Kidney epithelial cell (primary cell): ENCODE data around the gene KRTAP5-4. TPM values are rescaled to one million over a fixed set of nuclear protein-coding genes. Genes with fewer than 3 reads are reported as not detected.

Source experiments
- DNase-seq: peaks from one replicate; pipeline ENCODE4 v3.0.0-alpha.2; 2010; ENCODE audit warnings: low read depth
- H3K27me3 ChIP-seq: 2 replicates; pipeline ENCODE4 v1.6.0; 2011; ENCODE audit warnings: low read length; ENCODE audit not compliant: control insufficient read depth, insufficient read depth
- H3K36me3 ChIP-seq: 2 replicates; pipeline ENCODE4 v1.5.1; 2011; ENCODE audit warnings: low read length; ENCODE audit not compliant: control insufficient read depth, insufficient read depth
- H3K4me3 ChIP-seq: 2 replicates; pipeline ENCODE4 v1.5.1; 2011; ENCODE audit warnings: low read depth, mild to moderate bottlenecking, control low read depth, low read length
- total RNA-seq: library from RNA; depleted of rRNA; stranded (reverse); fragments of >200 nt; gene quantifications from 2 replicates; pipeline ENCODE4 v1.2.3, GENCODE V29; 2015
- TF ChIP-seq, protein P1 (sequence below): IDR thresholded peaks from 2 replicates; pipeline ENCODE4 v1.5.1; 2011; ENCODE audit warnings: mild to moderate bottlenecking, moderate library complexity, low read length, control low read depth, inconsistent platforms; ENCODE audit not compliant: insufficient read depth, poor library complexity, severe bottlenecking

The KRTAP5-4 gene
- total RNA-seq, 1 donor from 2014 or later: not detected

DNA sequence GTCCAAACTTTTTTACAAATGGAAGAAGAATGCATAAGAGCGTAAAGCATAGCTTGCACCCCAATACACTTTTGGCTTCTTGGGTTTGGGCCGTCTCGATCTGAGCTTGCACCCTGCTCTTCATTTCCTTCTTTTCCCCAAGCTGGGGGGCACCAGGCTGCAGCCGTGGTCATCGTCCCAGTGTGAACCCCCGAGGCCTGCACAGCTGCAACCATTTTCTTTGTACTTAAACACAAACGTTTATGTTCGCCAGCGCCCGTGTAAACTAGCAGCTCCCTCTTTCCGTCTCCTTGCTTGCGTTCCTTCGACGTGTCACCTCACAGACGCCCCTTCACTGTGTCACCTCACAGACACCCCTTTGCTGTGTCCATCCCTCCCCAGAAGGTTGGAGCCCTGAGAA, 17.7 kb upstream of the KRTAP5-4 start:
- H3K36me3 ChIP-seq: no peaks in the 10 kb centered on the region
- TF ChIP-seq, protein P1, sequence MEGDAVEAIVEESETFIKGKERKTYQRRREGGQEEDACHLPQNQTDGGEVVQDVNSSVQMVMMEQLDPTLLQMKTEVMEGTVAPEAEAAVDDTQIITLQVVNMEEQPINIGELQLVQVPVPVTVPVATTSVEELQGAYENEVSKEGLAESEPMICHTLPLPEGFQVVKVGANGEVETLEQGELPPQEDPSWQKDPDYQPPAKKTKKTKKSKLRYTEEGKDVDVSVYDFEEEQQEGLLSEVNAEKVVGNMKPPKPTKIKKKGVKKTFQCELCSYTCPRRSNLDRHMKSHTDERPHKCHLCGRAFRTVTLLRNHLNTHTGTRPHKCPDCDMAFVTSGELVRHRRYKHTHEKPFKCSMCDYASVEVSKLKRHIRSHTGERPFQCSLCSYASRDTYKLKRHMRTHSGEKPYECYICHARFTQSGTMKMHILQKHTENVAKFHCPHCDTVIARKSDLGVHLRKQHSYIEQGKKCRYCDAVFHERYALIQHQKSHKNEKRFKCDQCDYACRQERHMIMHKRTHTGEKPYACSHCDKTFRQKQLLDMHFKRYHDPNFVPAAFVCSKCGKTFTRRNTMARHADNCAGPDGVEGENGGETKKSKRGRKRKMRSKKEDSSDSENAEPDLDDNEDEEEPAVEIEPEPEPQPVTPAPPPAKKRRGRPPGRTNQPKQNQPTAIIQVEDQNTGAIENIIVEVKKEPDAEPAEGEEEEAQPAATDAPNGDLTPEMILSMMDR: no peak
- H3K27me3 ChIP-seq: peaks cover 25% of the 10 kb centered on the region
- no peak overlapping the region for H3K4me3 ChIP-seq
- DNase-seq: no peak

DNA sequence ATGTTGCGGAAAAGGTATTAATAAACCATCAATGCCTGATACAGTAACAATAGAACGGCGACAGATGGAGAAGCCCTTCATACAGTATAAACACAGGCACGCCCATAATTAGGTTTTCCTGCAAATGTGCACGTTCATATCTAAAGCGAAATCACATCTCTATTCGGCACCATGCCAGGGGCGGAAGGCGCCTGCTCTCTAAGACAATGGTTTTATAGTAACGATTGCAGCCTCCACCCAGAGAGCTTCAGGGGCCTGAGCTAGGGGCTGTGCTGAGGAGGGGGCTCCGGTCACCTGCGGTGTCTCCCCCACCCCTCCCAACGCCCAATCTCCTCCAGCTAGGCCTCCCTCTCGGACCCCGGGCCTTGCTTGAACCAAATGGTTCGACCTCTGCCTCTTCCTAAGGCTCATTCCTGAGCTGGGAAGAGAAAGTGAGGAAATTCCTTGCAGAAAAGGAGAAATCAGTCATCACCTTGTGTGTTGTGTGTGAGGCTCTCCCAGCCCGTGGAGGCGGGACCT, 17.2 kb upstream of the KRTAP5-4 start:
- no peaks in the 10 kb centered on the region for H3K36me3 ChIP-seq
- TF ChIP-seq, protein P1: no peak
- H3K27me3 ChIP-seq: peaks cover 24% of the 10 kb centered on the region
- H3K4me3 ChIP-seq: no peak overlapping the region
- no peak for DNase-seq

DNA sequence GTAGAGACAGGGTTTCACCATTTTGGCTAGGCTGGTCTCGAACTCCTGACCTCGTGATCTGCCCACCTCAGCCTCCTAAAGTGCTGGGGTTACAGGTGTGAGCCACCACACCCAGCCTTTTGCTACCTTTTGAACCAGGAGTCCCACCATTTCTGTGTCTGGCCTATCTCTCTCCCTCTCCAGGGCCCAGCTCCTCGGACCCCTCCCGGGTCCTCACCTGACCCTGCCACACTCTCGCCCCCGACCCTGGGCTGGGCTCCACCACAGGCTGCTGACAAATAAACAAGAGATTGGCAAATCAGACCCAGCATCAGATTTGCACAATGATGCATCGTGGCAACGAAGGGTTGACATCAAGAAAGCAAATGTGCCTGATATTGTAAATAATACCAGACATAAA, 16.4 kb upstream of the KRTAP5-4 start:
- TF ChIP-seq, protein P1: no peak
- H3K4me3 ChIP-seq: no peak overlapping the region
- H3K27me3 ChIP-seq: peaks cover 26% of the 10 kb centered on the region
- H3K36me3 ChIP-seq: no peaks in the 10 kb centered on the region
- DNase-seq: no peak

DNA sequence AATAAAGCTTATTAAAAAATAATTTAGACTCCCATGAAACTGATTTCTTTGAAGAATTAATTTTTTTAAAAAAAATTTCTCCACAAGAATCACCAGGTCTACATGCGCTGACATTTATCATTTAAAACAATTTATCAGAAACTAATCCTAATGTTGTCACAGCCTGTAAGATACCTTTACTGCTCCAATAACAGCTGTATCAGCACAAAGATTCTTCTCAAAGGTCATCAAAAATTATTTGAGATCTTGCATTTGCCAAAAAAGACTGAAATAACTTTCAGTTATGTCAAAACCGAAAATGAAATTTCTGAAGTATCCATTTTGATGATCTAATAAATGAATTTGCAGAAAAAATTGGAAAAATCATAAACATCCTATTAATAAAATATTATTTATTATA, 15.7 kb upstream of the KRTAP5-4 start:
- no peak overlapping the region for H3K4me3 ChIP-seq
- H3K27me3 ChIP-seq: peaks cover 27% of the 10 kb centered on the region
- DNase-seq: no peak
- TF ChIP-seq, protein P1: no peak
- no peaks in the 10 kb centered on the region for H3K36me3 ChIP-seq

DNA sequence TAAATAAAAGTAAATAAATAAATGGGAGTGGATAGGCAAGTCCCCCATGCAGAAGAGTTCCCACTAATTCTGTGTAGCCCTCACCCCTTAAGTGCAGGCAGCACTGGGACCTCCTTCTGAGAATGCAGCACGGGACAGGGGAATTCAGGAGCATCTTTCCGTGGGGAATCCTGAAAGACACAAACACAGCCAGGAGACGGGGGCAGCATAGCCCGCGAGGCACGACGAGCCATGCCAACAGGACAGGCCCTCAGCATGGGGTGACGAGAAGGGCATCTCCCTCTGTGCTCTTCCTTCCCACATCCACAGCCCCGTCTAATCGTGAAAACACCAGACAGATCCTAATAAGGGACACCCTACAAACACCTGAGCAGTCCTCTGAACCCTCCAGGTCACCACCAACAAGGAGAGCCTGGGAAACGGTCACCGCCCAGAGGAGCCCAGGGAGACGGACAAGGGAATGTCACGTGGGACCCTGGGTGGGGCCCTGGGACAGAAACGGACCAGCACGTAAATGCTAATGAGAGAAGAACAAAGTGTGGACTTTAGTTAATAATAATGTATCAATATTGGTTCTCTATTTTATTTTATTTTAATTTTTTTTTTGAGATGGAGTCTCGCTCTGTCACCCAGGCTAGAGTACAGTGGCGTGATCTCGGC, 14.5 kb upstream of the KRTAP5-4 start:
- Histone ChIP-seq H3K4me3 (no peak overlapping the region), H3K36me3 (no peaks in the 10 kb centered on the region), H3K27me3 (peaks cover 33% of the 10 kb centered on the region)
- no peak for DNase-seq
- TF ChIP-seq, protein P1: no peak

DNA sequence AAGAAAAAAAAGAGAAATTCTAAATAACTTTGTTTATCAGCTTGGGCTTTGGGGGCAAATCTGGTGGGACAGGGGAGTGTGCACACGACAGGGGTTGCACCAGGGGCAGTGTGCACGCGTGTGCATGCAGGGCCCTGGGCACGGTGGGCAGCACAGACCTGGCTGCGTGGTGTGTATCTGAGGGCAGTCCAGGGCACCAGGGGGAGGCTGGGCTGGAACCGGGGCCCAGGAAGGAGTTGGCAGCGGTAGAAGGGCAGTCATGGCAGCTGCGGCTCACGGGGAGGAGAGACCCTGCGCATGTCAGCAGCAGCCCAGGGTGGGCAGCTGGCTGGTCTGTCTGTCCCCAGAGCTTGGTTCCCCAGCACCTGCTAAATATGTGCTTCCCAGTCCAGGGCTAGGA, 11.9 kb upstream of the KRTAP5-4 start:
- H3K4me3 ChIP-seq: no peak overlapping the region
- H3K27me3 ChIP-seq: peaks cover 40% of the 10 kb centered on the region
- no peaks in the 10 kb centered on the region for H3K36me3 ChIP-seq
- no peak for DNase-seq
- TF ChIP-seq, protein P1: no peak
